Stimulated activated CD8-positive, alpha-beta memory T cell treated with anti-CD3 and anti-CD28 coated beads, Interleukin-4, amount 100 ng/mL, for 24 hours (primary cell): ENCODE measurements around the gene R3HDM4.
A peak's percentile ranks its signal among the peaks of the same experiment; 100 is the strongest.

Experiments
- DNase-seq: peaks from one replicate; pipeline ENCODE4 v3.0.0-alpha.2; 2020; ENCODE audit warnings: low read depth

The R3HDM4 gene

DNA sequence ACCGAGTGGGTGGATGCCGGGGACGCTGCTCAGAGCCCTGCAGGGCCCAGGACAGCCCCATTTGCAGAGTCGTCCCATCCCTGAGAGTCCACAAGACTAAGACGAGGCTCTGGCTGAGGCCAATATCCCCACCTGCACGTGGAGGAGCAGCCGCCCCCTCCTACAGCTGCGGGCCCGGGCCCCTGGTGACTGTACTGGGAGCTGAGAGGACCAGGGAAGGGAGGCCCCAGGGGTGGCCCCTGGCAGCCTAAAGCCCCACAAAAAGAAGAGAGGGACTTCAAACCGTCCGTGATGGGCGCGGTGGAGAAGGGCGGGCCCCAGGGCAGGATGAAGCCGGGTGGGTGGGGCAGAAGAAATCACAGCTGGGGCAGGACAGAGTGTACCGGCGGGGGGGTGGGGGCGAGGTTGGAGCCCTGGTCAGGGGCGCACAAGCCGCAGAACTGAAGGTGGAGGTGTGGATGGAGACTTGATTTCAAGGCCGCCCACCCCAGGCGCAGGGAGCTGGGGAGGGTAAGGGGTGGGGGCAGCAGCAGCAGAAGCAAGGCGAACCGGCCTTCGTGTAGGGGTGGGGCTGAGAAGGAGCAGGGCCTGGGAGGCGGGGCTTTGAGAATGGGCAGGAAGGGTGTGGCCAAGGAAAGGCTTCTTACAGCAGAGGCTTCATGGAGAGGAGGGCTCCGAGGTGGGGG, 40.6 kb downstream of the R3HDM4 start:
- DNase-seq: peak; percentile 57

DNA sequence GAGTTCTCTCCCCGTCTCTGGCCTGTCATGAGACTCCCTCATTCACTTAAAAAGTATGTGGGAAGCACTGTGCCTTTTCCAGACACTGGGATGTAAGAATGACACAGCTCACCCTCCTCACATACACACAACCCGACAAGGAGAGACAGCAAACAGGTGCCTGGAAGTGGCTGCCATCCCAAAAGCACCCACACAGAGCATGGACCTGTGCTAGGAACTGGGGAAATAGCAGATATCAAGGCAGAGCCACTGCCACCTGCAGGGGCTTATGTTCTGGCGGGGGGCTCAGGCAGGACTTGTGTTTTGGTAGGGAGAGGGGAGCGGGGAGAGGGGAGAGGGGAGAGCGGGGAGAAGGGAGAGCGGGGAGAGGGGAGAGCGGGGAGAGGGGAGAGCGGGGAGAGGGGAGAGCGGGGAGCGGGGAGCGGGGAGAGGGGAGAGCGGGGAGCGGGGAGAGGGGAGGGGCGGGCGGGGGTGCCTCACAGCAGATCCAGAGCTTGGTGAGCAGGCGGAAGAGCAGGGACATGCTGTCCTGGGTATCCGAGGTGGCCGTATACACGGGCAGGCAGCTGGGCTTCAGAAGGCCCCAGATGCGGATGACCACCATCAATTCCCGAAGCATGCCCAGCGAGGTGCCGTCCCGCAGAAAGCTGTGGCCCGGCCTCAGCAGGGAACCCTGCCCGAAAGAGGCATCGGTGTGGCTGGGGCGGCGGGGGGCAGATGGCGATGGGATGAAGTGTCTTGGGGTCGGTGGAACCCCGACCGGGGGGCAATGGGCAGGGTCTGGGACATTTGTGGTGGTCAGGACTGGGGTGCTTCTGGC, 41.4 kb downstream of the R3HDM4 start:
- DNase-seq: no peak

DNA sequence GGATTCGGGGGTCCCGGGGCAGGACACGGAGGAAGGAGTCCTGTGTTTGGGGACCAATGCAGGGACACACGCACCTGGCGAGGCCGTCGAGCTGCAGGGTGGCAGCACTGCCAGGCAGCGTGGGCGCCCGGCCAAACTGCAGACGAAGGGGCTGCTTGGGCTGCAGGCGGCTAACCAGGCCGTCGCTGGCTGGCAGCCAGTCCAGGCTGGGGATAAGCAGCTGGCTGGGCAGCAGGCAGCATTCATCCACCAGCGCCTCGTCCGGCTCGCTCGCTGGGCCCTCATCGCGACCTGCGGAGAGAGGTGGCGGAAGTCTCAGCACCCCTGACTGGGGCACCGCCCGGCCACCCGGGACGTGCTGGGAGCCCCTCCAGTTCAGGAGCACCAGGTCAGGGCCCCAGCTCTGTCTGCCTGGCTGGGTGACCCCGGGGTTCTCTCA, 42.0 kb downstream of the R3HDM4 start:
- DNase-seq: no peak

DNA sequence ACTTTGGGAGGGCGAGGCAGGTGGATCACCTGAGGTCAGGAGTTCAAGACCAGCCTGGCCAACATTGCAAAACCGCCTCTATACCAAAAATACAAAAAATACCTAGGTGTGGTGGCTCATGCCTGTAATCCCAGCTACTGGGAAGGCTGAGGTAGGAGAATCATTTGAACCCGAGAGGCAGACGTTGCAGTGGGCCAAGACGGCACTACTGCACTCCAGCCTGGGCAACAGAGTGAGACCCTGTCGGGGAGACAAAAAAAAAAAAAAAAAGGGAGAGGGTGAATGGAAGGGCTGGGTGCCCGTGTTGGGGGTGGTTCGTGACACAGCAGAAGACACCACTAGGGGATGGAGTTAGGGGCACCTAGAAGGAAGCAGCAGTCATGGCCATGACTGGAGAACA, 42.7 kb downstream of the R3HDM4 start:
- no peak for DNase-seq

DNA sequence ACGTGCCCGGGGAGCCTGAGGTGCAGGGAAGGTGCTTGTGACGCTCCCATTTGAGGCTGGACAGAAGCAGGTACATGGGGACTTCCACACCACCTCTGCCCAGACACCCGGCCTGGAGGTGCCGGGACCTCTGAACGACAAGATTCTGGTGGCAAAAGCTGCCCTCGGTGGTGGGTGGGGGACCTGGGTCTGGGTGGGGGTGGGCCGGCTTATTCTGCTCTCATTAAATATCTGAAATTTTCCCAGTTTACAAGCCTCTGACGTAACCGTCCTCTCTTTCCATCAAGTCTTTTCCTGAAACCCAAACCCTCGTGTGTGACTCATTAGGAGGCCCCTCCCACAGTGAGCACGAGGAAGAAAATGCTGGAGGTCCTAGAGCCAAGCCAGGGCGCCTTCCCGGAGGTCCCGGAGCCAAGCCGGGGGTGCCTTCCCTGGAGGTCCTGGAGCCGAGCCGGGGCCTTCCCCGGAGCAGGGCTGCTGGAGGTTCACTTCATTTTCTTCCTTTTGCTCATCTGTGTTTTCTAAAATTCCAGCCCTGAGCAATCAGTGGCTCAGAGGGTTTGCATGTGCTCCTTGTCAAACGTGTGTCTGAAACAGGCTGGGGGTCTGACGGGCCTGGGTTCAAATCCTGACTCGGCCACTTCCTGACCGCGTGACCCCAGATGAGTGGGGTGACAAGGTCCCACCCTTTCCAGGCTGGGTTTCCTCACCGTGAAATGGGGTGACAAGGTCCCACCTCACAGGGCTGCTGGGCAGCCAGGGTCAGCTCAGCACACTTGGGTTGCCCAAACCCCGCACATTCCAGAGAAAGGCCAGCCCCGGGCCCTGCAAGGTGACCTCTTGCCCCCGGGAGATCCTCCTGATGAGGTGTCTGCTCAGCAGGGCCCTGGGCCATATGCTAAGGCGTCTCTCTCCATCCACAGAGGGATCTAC, 43.5 kb downstream of the R3HDM4 start:
- DNase-seq: no peak

DNA sequence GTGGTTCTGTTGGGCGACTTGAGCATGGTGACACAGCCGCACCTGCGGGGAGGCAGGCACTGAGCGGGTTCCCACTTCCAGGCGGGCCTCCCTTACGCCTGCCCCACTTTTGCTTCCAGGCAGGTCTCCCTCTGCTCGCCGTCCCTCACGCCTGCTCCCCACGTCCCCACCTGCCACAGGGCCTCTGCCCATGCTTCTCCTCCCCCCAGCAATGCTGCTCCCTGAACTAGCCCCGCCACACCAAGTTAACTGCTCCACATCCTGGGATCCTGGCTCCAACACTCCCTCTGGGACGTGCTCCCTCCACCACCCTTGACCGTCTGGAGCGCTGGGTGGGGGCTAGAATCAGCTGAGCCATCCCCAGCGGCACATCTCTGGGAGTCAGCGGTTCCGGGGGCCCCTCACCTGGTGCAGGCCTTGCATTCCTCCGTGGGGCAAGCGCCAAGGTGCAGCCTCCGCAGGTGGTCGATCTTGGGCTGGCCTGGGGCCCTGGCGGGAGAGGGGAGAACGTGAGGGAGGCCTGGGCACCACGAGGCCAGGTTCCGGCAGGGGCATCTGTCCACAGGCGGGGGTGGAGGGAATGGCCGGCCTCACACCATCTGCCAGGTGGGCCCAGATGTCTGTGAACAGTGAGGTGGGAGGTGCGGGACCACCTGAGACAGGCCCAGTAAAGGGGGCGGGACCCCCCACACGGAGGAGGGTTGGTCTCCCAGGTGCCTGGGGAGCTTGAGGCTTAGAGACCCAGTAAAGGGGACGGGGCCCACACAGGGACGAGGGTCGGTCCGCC, 44.4 kb downstream of the R3HDM4 start:
- no peak for DNase-seq

DNA sequence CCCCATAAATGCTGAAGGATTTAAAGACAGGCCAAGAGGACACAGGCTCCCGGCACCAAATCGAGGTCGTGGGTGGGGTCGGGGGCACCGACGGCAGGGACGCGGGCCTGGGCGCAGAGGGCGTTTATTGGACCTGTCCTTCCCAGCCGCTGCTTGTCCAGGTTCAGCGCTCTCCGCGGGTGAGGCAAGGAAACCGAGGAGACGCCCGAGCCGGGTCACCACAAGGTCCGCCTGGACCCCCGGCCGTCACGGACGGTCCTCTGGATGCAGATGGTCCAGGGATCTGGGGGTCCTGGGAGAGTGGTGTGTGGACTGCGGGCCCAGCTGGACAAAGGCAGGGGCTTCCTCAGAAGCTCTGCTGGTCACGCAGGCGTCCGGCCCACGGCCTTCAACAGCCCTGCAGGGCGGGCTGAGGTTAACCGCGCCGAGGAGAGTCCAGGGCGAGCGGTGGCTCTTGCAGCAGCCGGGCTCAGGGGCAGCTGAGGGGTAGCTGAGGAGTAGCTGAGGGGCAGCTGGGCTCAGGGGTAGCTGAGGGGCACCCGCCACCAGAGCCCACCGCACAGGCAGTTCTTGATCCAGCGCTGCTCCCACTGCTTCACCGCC, 45.1 kb downstream of the R3HDM4 start:
- no peak for DNase-seq

DNA sequence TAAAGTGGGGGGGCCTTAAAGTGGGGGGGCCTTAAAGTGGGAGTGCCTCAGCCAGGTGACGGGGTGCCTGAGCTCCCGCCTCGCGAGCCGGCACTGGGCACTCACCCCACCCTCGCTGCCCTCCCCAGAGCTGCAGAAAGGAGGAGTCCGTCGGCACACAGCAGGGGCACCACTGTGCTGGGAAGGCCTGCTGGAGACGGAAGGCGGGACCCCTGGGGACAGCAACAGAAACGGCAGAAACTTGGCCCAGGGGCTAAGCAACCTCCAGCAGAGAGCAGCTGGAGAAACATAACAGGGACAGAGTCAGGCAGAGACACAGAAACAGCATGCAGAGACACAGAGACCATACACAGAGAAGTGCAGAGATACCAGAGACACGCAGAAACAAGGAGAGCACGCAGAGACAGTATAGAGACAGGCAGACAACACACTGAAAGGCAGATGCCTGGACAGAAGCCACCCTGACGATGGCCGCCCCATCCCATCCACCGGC, 45.7 kb downstream of the R3HDM4 start:
- no peak for DNase-seq

DNA sequence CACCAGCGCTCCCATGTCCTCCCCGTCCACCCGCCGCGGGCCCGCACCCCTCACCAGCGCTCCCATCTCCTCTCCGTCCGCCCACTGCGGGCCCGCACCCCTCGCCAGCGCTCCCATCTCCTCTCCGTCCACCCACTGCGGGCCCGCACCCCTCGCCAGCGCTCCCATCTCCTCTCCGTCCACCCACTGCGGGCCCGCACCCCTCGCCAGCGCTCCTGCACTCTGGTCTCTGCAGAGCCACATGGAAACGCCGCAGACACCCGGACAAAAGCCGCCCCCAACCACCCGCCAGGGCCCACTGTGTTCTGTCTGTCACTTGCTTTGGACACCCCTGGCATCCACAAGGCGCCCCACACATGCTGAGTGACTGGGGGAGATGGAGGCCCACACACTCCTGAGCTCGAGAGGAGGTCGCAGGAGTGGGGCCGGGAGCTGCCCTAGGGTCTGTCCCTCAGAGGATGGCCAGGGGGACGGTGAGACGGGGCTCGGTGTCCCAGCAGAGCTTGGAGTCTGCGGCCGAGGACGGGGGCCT, 46.2 kb downstream of the R3HDM4 start:
- DNase-seq: no peak

DNA sequence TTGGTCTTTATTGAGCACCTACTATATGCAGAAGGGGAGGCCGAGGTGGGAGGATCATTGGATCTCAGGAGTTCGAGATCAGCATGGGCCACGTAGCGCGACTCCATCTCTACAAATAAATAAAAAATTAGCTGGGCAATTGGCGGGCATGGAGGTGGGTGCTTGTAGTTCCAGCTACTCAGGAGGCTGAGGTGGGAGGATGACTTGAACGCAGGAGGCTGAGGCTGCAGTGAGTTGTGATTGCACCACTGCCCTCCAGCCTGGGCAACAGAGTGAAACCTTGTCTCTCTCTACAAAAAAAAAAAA, 49.8 kb downstream of the R3HDM4 start:
- no peak for DNase-seq

DNA sequence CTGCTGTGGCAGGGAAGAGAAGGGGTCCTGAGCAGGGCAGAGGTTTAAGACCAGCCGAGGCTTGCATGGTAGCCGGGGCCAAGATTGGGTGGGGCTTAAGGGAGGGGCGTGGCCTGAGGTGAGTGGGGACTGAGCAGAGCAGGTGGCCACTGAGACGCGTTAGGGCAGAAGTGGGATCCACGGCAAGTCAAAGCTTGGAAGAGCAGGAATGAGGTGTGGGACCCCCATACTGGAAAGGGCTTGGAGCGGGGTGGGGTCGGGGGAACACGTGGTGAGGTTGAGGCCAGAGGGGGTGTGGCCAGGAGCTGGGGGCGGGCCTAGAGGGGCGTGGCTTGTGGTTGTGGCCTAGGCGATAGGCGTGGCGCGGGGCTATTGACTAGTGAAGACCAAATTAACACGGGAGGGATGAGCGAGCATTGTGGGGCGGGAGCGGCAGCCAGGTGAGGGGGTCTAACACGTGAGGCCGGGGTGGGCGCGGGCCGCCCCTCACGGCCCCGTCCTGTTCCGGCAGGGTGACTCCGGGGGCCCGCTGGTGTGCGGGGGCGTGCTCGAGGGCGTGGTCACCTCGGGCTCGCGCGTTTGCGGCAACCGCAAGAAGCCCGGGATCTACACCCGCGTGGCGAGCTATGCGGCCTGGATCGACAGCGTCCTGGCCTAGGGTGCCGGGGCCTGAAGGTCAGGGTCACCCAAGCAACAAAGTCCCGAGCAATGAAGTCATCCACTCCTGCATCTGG, 50.3 kb downstream of the R3HDM4 start:
- DNase-seq: peak; percentile 60

DNA sequence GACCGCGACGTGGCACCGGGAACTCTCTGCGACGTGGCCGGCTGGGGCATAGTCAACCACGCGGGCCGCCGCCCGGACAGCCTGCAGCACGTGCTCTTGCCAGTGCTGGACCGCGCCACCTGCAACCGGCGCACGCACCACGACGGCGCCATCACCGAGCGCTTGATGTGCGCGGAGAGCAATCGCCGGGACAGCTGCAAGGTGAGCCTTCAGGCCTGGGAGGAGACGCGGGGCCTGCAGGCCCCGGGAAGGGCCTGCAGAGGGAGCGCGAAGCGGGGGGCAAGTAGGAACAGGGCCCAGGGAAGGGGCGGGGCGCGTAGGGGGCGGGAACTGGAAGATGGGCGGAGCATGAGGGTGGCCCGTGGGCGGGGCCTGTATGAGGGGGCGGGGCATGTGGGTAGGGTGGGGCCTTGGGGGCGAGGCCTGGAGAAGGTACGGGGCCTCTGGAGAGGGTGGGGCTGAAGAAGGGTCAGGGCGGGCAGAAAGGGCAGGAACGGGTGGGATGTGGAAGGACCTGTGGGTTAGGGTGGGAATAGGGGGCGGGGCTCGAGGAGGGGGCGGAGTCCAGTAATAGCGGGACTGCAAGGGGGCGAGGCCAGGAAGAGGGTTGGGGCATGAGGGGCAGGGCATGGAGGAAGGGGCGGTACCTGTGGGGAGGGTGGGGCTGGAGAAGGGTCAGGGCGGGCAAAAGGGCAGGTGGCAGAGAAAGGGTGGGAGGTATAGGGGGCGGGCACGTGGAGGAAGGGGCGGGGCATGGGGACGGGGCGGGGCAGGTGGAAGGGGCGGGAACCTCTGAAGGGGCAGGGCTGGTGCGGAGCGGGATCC, 51.1 kb downstream of the R3HDM4 start:
- peak; percentile 44 for DNase-seq

DNA sequence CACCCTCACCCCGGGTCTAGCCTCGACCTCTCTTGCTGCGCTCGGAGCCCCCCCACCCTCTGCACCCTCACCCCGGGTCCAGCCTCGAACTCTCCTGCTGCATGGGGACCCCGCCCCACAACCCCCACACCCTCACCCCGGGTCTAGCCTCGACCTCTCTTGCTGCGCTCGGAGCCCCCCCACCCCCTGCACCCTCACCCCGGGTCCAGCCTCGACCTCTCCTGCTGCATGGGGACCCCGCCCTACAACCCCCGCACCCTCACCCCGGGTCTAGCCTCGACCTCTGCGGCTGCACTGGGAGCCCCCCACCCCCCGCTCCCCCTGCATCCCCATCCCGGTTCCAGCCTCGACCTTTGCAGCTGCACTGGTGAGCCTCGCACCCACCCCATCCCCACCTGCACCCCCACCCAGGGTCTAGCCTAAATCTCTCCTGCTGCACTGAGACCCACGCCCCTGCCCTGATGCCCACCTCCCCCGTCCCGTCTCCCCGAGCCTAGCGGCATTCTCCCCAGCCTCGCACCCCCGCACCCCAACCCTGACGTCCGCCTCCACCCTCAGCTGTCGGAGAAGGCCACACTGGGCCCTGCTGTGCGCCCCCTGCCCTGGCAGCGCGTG, 51.8 kb downstream of the R3HDM4 start:
- DNase-seq: no peak

DNA sequence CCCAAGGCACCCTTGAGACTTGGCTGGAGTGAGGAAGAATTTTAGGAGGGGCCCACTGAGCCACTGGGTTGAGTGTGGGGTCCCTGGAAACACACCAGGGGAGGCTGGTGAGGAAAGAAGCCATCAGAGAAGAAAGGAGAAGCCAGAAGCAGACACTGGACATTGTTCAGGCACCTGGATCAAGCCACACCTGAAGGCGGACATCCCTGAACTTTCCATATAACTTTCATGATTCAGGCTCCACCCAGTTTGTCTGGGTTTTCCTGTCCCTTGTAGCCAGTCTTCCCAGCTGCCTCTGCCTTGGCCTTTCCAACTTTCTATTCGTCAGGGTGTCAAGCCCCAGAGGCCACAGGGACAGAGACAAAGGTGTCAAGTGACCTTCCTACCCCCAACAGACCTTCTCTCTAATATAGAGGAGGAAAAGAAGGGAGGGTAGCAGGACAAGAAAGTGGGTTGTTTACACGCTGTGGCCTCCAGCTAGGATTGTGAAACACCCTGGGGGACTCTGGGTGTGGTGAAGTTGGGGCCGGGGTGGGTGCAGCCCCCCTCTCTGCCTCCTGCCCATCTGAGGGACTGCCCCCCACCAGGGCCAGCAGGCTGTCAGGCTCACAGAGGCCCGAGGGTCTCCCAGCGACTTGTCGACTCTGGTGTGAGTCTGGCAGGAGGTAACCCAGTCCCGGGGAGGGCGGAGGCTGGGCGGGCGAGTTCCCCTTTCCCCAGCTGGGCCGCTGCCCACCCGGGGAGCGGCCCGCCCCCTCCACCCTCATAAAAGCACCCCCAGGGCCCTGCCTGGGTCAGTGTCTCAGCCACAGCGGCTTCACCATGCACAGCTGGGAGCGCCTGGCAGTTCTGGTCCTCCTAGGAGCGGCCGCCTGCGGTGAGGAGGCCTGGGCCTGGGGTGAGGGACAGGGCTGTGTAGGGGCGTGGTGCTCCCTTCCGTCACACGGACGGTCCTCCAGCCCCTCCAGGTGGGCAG, 53.9 kb downstream of the R3HDM4 start, which contains the start of gene CFD:
Gene CFD (plus strand): TSS at position 797 of the 976 bp plus-strand sequence. CDS start 26 bp downstream, at position 823.
- DNase-seq: no peak

DNA sequence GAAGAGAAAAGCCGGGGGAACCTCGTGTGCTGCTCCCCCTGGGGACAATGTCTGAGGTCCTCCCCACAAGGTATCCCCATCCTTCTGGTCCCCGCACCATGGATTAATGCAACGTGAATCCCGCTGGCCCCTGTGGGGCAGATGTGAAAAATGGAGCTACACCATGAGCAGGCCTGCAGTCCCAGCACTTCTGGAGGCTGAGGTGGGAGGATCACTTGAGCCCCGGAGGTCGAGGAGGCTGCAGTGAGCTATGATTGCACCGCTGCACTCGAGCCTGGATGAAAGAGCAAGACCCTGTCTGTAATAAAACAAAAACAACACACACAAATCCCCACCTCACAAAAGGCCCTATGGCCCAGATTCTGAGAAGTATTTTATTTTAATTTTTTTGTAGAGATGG, 54.7 kb downstream of the R3HDM4 start:
- DNase-seq: no peak

DNA sequence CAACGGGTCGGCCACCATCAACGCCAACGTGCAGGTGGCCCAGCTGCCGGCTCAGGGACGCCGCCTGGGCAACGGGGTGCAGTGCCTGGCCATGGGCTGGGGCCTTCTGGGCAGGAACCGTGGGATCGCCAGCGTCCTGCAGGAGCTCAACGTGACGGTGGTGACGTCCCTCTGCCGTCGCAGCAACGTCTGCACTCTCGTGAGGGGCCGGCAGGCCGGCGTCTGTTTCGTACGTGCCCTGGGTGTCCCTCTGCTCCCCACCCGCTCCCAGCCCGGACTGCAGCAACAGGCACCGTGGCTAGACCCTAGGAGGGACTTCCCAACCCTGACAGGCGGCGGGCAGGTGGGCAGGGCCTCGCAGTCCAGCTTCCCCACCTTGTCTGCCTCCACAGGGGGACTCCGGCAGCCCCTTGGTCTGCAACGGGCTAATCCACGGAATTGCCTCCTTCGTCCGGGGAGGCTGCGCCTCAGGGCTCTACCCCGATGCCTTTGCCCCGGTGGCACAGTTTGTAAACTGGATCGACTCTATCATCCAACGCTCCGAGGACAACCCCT, 57.4 kb downstream of the R3HDM4 start:
- DNase-seq: no peak

DNA sequence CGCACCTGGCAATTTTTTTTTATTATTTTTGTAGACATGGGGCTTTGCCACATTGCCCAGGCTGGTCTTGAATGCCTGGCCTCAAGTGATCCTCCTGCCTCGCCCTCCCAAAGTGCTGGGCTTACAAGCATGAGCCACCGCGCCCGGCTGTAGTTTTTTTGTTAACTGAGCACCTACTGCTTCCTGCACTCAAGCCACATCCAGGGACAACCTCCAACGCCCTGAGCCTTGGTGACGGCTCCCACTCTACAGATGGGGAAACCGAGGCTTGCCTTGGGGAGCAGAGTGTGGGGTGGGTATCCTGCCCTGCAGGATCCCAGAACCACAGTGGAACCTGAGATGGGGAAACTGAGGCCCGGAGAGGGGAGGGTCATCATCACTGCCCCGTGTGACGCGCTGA, 57.9 kb downstream of the R3HDM4 start:
- no peak for DNase-seq
